Left lung (tissue), 10 donors: ENCODE data around the gene SLF2. TPM values are rescaled to one million over a fixed set of nuclear protein-coding genes. Genes with fewer than 3 reads are reported as not detected.

ENCODE experiments used
- ATAC-seq: fragments of 200-7000 bp; cut with Tn5 transposase; one replicate; pipeline ENCODE4 v1.9.1; 2020; ENCODE audit warnings: moderate library complexity
- DNase-seq, 4 donors: peaks; one replicate each; pipeline ENCODE4 v3.0.0-alpha.2; 2013 to 2020
- H3K27ac ChIP-seq, 2 donors: fragments of 200-600 bp; sonication (generic) in 1 of 2; one replicate each; pipeline versions ENCODE4 v1.5.0 to v1.8.0; 2020 to 2021
- H3K27me3 ChIP-seq, 2 donors: fragments of 200-600 bp; sonication (generic) in 1 of 2; one replicate each; pipeline versions ENCODE4 v1.5.0 to v1.8.0; 2020 to 2021
- H3K36me3 ChIP-seq, 2 donors: fragments of 200-600 bp; sonication (generic) in 1 of 2; one replicate each; pipeline versions ENCODE4 v1.5.0 to v1.8.0; 2020 to 2021
- H3K4me1 ChIP-seq, 2 donors: fragments of 200-600 bp; one replicate each; pipeline ENCODE4 v1.8.0; 2021
- H3K4me3 ChIP-seq, 2 donors: fragments of 200-600 bp; sonication (generic) in 1 of 2; one replicate each; pipeline versions ENCODE4 v1.5.0 to v1.8.0; 2020 to 2021; ENCODE audit warnings: mild to moderate bottlenecking in 1 of 2
- H3K9me3 ChIP-seq, 2 donors: fragments of 200-600 bp; sonication (generic) in 1 of 2; one replicate each; pipeline versions ENCODE4 v1.5.0 to v1.8.0; 2020 to 2021
- intact Hi-C, 2 donors: fragments of 100-400 bp; cut with DNase I; formaldehyde crosslinking; loops; one replicate each; pipeline versions ENCODE4 v1.11.2 to v1.14.2; 2022
- polyA plus RNA-seq, 6 donors: library from polyadenylated mRNA; unstranded; fragments of 120-200 nt; gene quantifications; one replicate each; pipeline ENCODE4 v1.2.1, GENCODE V29; 2013; ENCODE audit not compliant: insufficient read length in 6 of 6
- total RNA-seq, 2 donors: library from RNA; stranded (reverse); fragmentation: NEBNext Ultra II Directional; extraction: Animal tissue kit (Norgen Biotek cat#: 25700); gene quantifications; one replicate each; pipeline ENCODE4 v1.2.1, GENCODE V29; 2021
- TF ChIP-seq, protein P1 (sequence below), 2 donors: fragments of 200-600 bp; sonication (generic) in 1 of 2; IDR thresholded peaks; one replicate each; pipeline versions ENCODE4 v1.5.0 to v1.8.0; 2021; ENCODE audit warnings: antibody characterized with exemption in 2 of 2
- donor health status: DM: no; HTN: yes; CAD: no.
- donor health status: DM: no; HTN: no; CAD: no.

Gene SLF2
- total and polyA plus RNA-seq, 8 donors: 26.4 to 70.7 (median 60.4) TPM

DNA sequence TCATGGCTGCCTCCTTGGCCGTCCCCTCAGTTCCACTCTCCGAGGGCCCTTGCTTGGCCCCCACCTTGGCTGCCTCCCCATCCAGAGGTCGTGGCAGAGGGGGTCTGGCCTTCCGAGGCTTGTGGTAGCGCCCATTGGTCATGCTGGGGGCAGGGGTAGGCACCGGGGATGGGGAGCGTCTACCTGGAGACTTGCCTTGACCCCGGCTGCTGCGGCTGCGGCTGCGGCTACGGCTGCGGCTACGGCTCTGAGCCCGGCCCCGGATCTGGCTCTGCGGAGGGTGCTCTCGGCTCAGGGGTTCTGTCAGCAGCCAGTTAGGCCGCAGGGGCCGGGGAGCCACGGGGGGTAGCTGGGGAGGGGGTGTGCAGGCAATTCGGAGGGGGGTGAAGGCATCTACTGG is 97.6 kb downstream of the SLF2 start:
- Histone ChIP-seq H3K27ac (no peak overlapping the region), H3K4me1 (peaks cover 4 to 34% of the 10 kb centered on the region in 2 donors), H3K36me3 (peaks cover under 1 to 22% of the 10 kb centered on the region in 2 donors), H3K4me3 (no peak overlapping the region), H3K27me3 (no peaks in the 10 kb centered on the region), H3K9me3 (no peaks in the 10 kb centered on the region)
- DNase-seq (no peak), ATAC-seq (no peak)
- intact Hi-C loops: no loop called here
- TF ChIP-seq, protein P1, sequence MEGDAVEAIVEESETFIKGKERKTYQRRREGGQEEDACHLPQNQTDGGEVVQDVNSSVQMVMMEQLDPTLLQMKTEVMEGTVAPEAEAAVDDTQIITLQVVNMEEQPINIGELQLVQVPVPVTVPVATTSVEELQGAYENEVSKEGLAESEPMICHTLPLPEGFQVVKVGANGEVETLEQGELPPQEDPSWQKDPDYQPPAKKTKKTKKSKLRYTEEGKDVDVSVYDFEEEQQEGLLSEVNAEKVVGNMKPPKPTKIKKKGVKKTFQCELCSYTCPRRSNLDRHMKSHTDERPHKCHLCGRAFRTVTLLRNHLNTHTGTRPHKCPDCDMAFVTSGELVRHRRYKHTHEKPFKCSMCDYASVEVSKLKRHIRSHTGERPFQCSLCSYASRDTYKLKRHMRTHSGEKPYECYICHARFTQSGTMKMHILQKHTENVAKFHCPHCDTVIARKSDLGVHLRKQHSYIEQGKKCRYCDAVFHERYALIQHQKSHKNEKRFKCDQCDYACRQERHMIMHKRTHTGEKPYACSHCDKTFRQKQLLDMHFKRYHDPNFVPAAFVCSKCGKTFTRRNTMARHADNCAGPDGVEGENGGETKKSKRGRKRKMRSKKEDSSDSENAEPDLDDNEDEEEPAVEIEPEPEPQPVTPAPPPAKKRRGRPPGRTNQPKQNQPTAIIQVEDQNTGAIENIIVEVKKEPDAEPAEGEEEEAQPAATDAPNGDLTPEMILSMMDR (IDR thresholded peaks at IDR 0.05): no peak

GRCh38 chr10:101011517-101012423 is 99.0 kb downstream of the SLF2 start:
- Histone ChIP-seq H3K27me3 (peaks cover 0 to 8% of the 10 kb centered on the region in 2 donors), H3K27ac (peak overlapping the region; percentile 26 to 62), H3K4me1 (peaks cover 4 to 34% of the 10 kb centered on the region in 2 donors), H3K4me3 (no peak overlapping the region), H3K9me3 (no peaks in the 10 kb centered on the region), H3K36me3 (peaks cover 0 to 7% of the 10 kb centered on the region in 2 donors)
- intact Hi-C loops: no loop called here
- ATAC-seq (no peak), DNase-seq (no peak)
- TF ChIP-seq, protein P1 (IDR thresholded peaks at IDR 0.05): no peak

DNA sequence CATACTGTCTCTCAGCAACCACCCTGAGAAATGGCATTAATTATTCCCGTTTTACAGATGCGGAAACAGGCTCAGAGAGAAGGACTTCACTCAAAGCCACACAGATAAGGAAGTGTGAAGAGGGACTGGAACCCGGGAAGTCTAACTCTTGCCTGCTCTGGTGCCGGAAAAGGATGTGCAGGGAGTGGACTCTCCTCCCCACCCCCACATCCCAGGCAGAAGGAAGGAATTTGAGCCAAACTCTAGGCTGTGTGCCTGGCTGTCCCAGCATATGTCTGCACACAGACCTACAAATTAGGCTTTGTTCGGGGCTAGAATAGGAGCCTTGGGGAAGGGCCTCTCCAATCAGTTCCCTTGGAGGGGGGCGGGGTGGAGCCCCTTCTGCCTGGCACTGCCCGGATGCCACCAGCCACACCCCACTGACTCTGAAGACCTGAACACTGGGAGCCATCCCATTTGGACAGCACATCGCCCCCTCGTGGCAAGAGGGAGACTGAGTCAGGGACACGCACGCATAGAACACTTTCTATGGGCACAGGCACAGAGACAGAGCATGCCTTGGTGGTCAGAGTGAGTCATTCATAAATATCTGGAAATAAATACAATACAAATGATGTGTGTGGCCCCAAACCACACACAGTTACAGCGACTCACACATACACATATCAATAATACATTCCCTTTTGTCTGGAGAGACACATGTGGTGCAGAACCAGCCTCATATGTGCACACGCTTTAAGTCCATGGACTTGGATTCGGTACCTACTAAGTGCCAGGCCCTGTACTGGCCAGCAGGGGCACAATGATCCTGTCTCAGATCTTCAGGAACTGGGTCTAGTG is 100.0 kb downstream of the SLF2 start:
- no peaks in the 10 kb centered on the region for H3K9me3 ChIP-seq
- TF ChIP-seq, protein P1 (IDR thresholded peaks at IDR 0.05): peak; percentile 89 to 91
- no peak overlapping the region for H3K4me3 ChIP-seq
- H3K36me3 ChIP-seq: no peaks in the 10 kb centered on the region
- intact Hi-C loops: no loop called here
- H3K4me1 ChIP-seq: peaks cover 4 to 30% of the 10 kb centered on the region in 2 donors
- H3K27ac ChIP-seq: peak overlapping the region; percentile 26 to 62
- ATAC-seq (peak; percentile 92), DNase-seq (peak; percentile 79 to 91 (median 89))
- H3K27me3 ChIP-seq: peaks cover 0 to 18% of the 10 kb centered on the region in 2 donors

- intact Hi-C loops: no loop called here
- no peak for ATAC-seq
- Histone ChIP-seq H3K4me1 (peaks cover 4 to 30% of the 10 kb centered on the region in 2 donors), H3K36me3 (no peaks in the 10 kb centered on the region), H3K4me3 (no peak overlapping the region), H3K9me3 (no peaks in the 10 kb centered on the region), H3K27ac (no peak overlapping the region), H3K27me3 (peaks cover 0 to 24% of the 10 kb centered on the region in 2 donors)
- TF ChIP-seq, protein P1 (IDR thresholded peaks at IDR 0.05): no peak
- no peak for DNase-seq
These were observed 100.6 kb downstream of the SLF2 start for GRCh38 chr10:101013365-101013825.
